ENCODE results near the gene RFNG. TPM values are rescaled to one million over a fixed set of nuclear protein-coding genes. Genes with fewer than 3 reads are reported as not detected.

Gene RFNG
- total and polyA plus RNA-seq, 2 of the 13 experiments (the other 11 are each of a cell fraction or from before 2014, with no cell fraction given): 61.4 to 64.0 TPM

DNA sequence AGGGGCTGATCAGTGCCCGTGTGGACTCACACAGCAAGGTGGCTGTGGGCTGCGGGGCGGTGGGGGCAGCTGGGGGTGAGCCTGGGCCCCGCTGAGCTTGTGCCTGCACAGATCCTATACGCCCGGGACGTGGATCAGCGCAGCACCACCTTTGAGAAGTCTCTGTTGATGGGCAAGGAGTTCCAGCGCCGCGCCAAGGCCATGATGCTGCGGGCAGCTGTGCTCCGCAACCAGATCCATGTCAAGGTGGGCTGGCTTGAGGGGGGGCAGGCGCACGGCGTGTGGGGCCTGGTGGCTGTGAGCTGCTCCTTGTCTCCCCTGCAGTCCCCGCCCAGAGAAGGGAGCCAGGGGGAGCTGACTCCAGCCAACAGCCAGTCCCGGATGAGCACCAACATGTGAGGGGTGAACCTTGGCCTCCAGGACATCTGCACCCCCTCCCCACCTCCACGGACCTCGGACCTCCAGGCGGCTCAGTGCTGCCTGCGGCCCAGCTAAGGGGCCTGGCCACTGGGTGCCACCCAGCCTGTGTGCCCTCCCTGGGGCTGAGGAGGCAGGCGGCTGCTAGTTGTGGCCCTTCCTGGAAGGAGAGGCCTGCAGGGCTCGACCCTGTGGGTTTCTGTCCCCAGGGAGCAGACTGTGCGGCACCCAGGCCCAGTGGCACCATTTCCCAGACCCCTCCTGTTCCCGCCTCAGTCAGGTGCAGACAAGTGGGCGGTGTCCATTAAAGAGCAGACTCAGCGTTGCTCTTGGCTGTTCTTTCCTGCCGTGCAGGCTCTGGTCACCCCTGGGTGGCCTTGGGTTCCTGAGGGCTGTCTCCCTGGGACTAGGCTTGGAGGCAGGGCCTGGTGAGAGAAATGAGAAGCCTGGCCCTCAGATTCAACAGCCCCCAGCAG lies 5.4 kb upstream of the RFNG start (continued):
- TF ChIP-seq ZNF597 (CRISPR knock-in tag; IDR thresholded peaks at IDR 0.05) (no peak), ZNF598 (CRISPR knock-in tag; IDR thresholded peaks at IDR 0.05; ENCODE audit: borderline replicate concordance) (0 out of 2 replicates have a peak, but pooled peaks have one; percentile 83), ZNF629 (CRISPR knock-in tag; conservative IDR thresholded peaks at IDR 0.05) (0 out of 2 replicates have a peak, but pooled peaks have one; percentile 33), FOXA1 (IDR thresholded peaks at IDR 0.05) (no peak), FOXA1 (CRISPR knock-in tag; IDR thresholded peaks at IDR 0.05) (peak; percentile 42), ZNF652 (CRISPR knock-in tag; IDR thresholded peaks at IDR 0.05; ENCODE audit: borderline replicate concordance, low read depth) (no peak), FLYWCH1 (CRISPR knock-in tag; IDR thresholded peaks at IDR 0.05) (no peak), U2AF2 (IDR thresholded peaks at IDR 0.05; ENCODE audit: low read depth, low read length) (no peak), CREB3 (CRISPR knock-in tag; IDR thresholded peaks at IDR 0.05) (no peak), ZSCAN22 (CRISPR knock-in tag; IDR thresholded peaks at IDR 0.05) (no peak), FOXM1 (CRISPR knock-in tag; IDR thresholded peaks at IDR 0.05) (no peak), ZNF768 (CRISPR knock-in tag; IDR thresholded peaks at IDR 0.05) (peak; percentile 57), ERF (CRISPR knock-in tag; IDR thresholded peaks at IDR 0.05) (peak; percentile 15; the same call in 1 of the 2 replicates), NBN (conservative IDR thresholded peaks at IDR 0.05) (no peak), DBP (CRISPR knock-in tag; IDR thresholded peaks at IDR 0.05; ENCODE audit: not compliant biosample characterization) (no peak), ZNF430 (CRISPR knock-in tag; IDR thresholded peaks at IDR 0.05) (0 out of 2 replicates have a peak, but pooled peaks have one; percentile 63), SMC3 (IDR thresholded peaks at IDR 0.05; ENCODE audit: low read length) (no peak), FOXK1 (CRISPR knock-in tag; IDR thresholded peaks at IDR 0.05; ENCODE audit: borderline replicate concordance, low read depth) (0 out of 2 replicates have a peak, but pooled peaks have one; percentile 11), XRCC5 (optimal IDR thresholded peaks at IDR 0.05; ENCODE audit: low read length) (peak; percentile 52), ZBTB38 (CRISPR knock-in tag; IDR thresholded peaks at IDR 0.05) (peak; percentile 96), SRSF4 (IDR thresholded peaks at IDR 0.05; ENCODE audit: low read depth, low read length, poor library complexity, severe bottlenecking) (peak; percentile 51), KAT8 (CRISPR knock-in tag; IDR thresholded peaks at IDR 0.05) (peak; percentile 18; the same call in 1 of the 2 replicates)
- TF ChIP-seq, protein P1, sequence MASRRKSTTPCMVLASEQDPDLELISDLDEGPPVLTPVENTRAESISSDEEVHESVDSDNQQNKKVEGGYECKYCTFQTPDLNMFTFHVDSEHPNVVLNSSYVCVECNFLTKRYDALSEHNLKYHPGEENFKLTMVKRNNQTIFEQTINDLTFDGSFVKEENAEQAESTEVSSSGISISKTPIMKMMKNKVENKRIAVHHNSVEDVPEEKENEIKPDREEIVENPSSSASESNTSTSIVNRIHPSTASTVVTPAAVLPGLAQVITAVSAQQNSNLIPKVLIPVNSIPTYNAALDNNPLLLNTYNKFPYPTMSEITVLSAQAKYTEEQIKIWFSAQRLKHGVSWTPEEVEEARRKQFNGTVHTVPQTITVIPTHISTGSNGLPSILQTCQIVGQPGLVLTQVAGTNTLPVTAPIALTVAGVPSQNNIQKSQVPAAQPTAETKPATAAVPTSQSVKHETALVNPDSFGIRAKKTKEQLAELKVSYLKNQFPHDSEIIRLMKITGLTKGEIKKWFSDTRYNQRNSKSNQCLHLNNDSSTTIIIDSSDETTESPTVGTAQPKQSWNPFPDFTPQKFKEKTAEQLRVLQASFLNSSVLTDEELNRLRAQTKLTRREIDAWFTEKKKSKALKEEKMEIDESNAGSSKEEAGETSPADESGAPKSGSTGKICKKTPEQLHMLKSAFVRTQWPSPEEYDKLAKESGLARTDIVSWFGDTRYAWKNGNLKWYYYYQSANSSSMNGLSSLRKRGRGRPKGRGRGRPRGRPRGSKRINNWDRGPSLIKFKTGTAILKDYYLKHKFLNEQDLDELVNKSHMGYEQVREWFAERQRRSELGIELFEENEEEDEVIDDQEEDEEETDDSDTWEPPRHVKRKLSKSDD (CRISPR knock-in tag; IDR thresholded peaks at IDR 0.05; ENCODE audit: low read depth): peak; percentile 80; the same call in 1 of the 2 replicates
- TF ChIP-seq, protein P2, sequence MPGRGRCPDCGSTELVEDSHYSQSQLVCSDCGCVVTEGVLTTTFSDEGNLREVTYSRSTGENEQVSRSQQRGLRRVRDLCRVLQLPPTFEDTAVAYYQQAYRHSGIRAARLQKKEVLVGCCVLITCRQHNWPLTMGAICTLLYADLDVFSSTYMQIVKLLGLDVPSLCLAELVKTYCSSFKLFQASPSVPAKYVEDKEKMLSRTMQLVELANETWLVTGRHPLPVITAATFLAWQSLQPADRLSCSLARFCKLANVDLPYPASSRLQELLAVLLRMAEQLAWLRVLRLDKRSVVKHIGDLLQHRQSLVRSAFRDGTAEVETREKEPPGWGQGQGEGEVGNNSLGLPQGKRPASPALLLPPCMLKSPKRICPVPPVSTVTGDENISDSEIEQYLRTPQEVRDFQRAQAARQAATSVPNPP (CRISPR knock-in tag; IDR thresholded peaks at IDR 0.05): 0 out of 2 replicates have a peak, but pooled peaks have one; percentile 13
